HG03066 (cell line): ENCODE data around the gene PADI4.
"Not testable (repeated sequence)": the region's sequence is repeated elsewhere in the genome, so short reads cannot be mapped to it uniquely, and the experiment has no call there.

Experiments used
- ATAC-seq: cut with Tn5 transposase; IDR thresholded peaks from one replicate; pipeline ENCODE4 v1.9.1; 2021; ENCODE audit warnings: low read depth; ENCODE audit not compliant: unreplicated experiment

Gene PADI4

GRCh38 chr1:17309426-17310067 is 1.6 kb downstream of the PADI4 start:
- no peak for ATAC-seq

GRCh38 chr1:17310068-17310640 is 2.2 kb downstream of the PADI4 start:
- no peak for ATAC-seq

- no peak for ATAC-seq
Measured at GRCh38 chr1:17313530-17314309, 5.7 kb downstream of the PADI4 start.

GRCh38 chr1:17314491-17314971 is 6.5 kb downstream of the PADI4 start:
- ATAC-seq = no peak

- no peak for ATAC-seq
Measured at GRCh38 chr1:17315542-17316130, 7.6 kb downstream of the PADI4 start.

GRCh38 chr1:17316704-17317103 is 8.7 kb downstream of the PADI4 start:
- no peak for ATAC-seq

GRCh38 chr1:17318262-17318661 is 10.3 kb downstream of the PADI4 start:
- ATAC-seq = no peak

- no peak for ATAC-seq
Measured at GRCh38 chr1:17319561-17320350, 11.8 kb downstream of the PADI4 start.

GRCh38 chr1:17321857-17322390 is 13.9 kb downstream of the PADI4 start:
- not testable (repeated sequence) for ATAC-seq

GRCh38 chr1:17328855-17329254 is 20.9 kb downstream of the PADI4 start:
- ATAC-seq = no peak

GRCh38 chr1:17329610-17330009 is 21.6 kb downstream of the PADI4 start:
- no peak for ATAC-seq

GRCh38 chr1:17330856-17331255 is 22.9 kb downstream of the PADI4 start:
- ATAC-seq = no peak

- ATAC-seq = no peak
Measured at GRCh38 chr1:17333081-17333480, 25.1 kb downstream of the PADI4 start.

- no peak for ATAC-seq
Measured at GRCh38 chr1:17335821-17336710, 28.1 kb downstream of the PADI4 start.

- no peak for ATAC-seq
Measured at GRCh38 chr1:17338706-17339493, 30.9 kb downstream of the PADI4 start.

- no peak for ATAC-seq
Measured at GRCh38 chr1:17339521-17339920, 31.5 kb downstream of the PADI4 start.

GRCh38 chr1:17340358-17340757 is 32.4 kb downstream of the PADI4 start:
- ATAC-seq = no peak

GRCh38 chr1:17342014-17342441 is 34.0 kb downstream of the PADI4 start:
- no peak for ATAC-seq
